Ovary (tissue), 9 donors: ENCODE results near the gene CDSN. TPM values are rescaled to one million over a fixed set of nuclear protein-coding genes. Genes with fewer than 3 reads are reported as not detected.

Source experiments
- DNase-seq, 5 donors: peaks; one replicate each; pipeline ENCODE4 v3.0.0-alpha.2; 2019 to 2020
- H3K27ac ChIP-seq, 2 donors: fragments of 200-600 bp; one replicate each; pipeline versions ENCODE4 v1.5.1 to v1.8.0; 2019 to 2022
- H3K27me3 ChIP-seq: fragments of 200-600 bp; one replicate; pipeline ENCODE4 v1.8.0; 2022
- H3K36me3 ChIP-seq: fragments of 200-600 bp; sonication (generic); one replicate; pipeline ENCODE4 v1.5.1; 2019
- H3K4me1 ChIP-seq: one replicate; pipeline ENCODE4 v1.8.1; 2013; ENCODE audit warnings: mild to moderate bottlenecking, moderate library complexity; ENCODE audit not compliant: insufficient read depth
- H3K4me3 ChIP-seq: fragments of 200-600 bp; sonication (generic); one replicate; pipeline ENCODE4 v1.5.1; 2017
- H3K9me3 ChIP-seq, 2 donors: fragments of 200-600 bp in 1 of 2; sonication (generic) in 1 of 2; one replicate each; pipeline versions ENCODE4 v1.5.1 to v1.8.1; 2013 to 2019; ENCODE audit warnings: mild to moderate bottlenecking in 1 of 2, moderate library complexity in 1 of 2
- CTCF ChIP-seq, 3 donors: fragments of 450-650 bp in 2 of 3; fragments of 200-600 bp in 1 of 3; IDR thresholded peaks; one replicate each; pipeline versions ENCODE4 v1.5.1 to v1.8.0; 2016 to 2022; ENCODE audit warnings: antibody characterized with exemption in 3 of 3, mild to moderate bottlenecking in 1 of 3
- EP300 ChIP-seq: sonication (generic); formaldehyde crosslinking; IDR thresholded peaks from one replicate; pipeline ENCODE4 v1.6.1; 2017; ENCODE audit warnings: antibody characterized with exemption
- POLR2A ChIP-seq: fragments of 450-650 bp; IDR thresholded peaks from one replicate; pipeline ENCODE4 v1.6.1; 2017; ENCODE audit warnings: antibody characterized with exemption, mild to moderate bottlenecking, moderate library complexity
- WGBS, 3 donors: extraction: QIAGEN DNeasy Blood & Tissue Kit in 1 of 3; methylation state at CpG; one replicate each; pipeline versions ENCODE4 v1.1.5 to v1.1.7; 2013 to 2017; 5-methylcytosine and 5-hydroxymethylcytosine counted together
- intact Hi-C, 4 donors: fragments of 100-400 bp; cut with DNase I; formaldehyde crosslinking; loops; one replicate each; pipeline versions ENCODE4 v1.11.0 to v1.15.1; 2022 to 2023
- polyA plus RNA-seq, 2 donors: library from polyadenylated mRNA; stranded (reverse); fragments of 200-250 nt in 1 of 2; fragments of 350-450 nt in 1 of 2; fragmentation: Illumina TruSeq in 1 of 2; extraction: RNeasy Lipid Tissue Mini Kit (QIAGEN cat#74804) in 1 of 2; gene quantifications; one replicate each; pipeline ENCODE4 v1.2.3, GENCODE V29; 2013 to 2014
- total RNA-seq, 7 donors: library from RNA; depleted of rRNA in 2 of 7; stranded (reverse); fragments of >200 nt in 2 of 7; fragmentation: NEBNext Ultra II Directional in 3 of 7; extraction: Animal tissue kit (Norgen Biotek cat#: 25700) in 3 of 7; gene quantifications; one replicate each; pipeline versions ENCODE4 v1.1.0 to v1.2.4, GENCODE V29; 2016 to 2023
- donor health status: DM: no; HTN: no; CAD: no; lungs with moderate emphysema.
- donor health status: DM: no; HTN: no; CAD: no.
- donor health status: Bipolar disorder and iron deficiency.
- donor health status: DM: yes; HTN: yes; CAD: no.
- donor health status: DM: no; HTN: no; CAD: no.
- donor health status: DM: yes; HTN: yes; CAD: no.

CDSN gene
- total and polyA plus RNA-seq, 9 donors, result 0.05 to 0.34 TPM; not detected in 7

GRCh38 chr6:31098449-31098938, 21.8 kb downstream of the CDSN start:
- DNase-seq, result no peak
- Histone ChIP-seq H3K4me3 (no peak overlapping the region), H3K4me1 (no peaks in the 10 kb centered on the region), H3K36me3 (no peaks in the 10 kb centered on the region), H3K9me3 (no peaks in the 10 kb centered on the region), H3K27me3 (no peaks in the 10 kb centered on the region), H3K27ac (no peak overlapping the region)
- WGBS, 3 donors, result 88 to 96% (median 93%) methylated on average over 4 of the region's 4 CpGs
- intact Hi-C loops, result loop anchor here in 1 of 4 donors (10.0 kb wide), 1 partner anchor 1456 kb away; no protein-coding TSS in a partner anchor
- no peak for TF ChIP-seq CTCF (IDR thresholded peaks at IDR 0.05)
- TF ChIP-seq POLR2A, result no peak
- no peak for TF ChIP-seq EP300

DNA sequence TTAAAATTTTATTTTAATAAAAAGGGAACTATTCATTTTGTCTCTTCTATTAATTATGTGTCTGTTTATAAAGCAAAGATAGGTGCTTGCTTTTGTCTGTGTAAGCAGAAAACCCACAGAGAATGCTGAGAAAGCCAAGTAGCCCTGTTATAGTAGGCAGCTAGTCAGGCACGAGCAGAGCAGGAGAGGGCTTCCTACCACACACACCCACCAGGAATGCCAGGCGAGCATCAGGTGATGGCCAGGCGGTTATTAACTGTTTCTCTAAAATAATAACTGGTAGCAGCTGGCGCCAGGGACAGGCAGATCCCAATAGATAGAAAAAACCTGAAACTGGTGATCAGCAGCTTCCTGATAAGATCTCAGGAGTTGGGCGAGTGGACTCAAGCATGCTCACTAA, 23.6 kb downstream of the CDSN start:
- Histone ChIP-seq H3K27me3 (no peaks in the 10 kb centered on the region), H3K27ac (no peak overlapping the region), H3K36me3 (no peaks in the 10 kb centered on the region), H3K9me3 (no peaks in the 10 kb centered on the region), H3K4me3 (no peak overlapping the region), H3K4me1 (no peaks in the 10 kb centered on the region)
- no peak for DNase-seq
- TF ChIP-seq CTCF (IDR thresholded peaks at IDR 0.05), result no peak
- TF ChIP-seq EP300, result no peak
- TF ChIP-seq POLR2A, result no peak
- intact Hi-C loops, result loop anchor here in 1 of 4 donors (10.0 kb wide), 1 partner anchor 1458 kb away; no protein-coding TSS in a partner anchor
- 49 to 68% (median 60%) methylated on average over 5 of the region's 5 CpGs for WGBS, 3 donors

- Histone ChIP-seq H3K9me3 (no peaks in the 10 kb centered on the region), H3K4me3 (no peak overlapping the region), H3K27ac (no peak overlapping the region), H3K36me3 (no peaks in the 10 kb centered on the region), H3K27me3 (no peaks in the 10 kb centered on the region), H3K4me1 (no peaks in the 10 kb centered on the region)
- 72 to 79% (median 73%) methylated on average over 3 of the region's 3 CpGs for WGBS, 3 donors
- no peak for DNase-seq
- TF ChIP-seq POLR2A, result no peak
- no peak for TF ChIP-seq CTCF (IDR thresholded peaks at IDR 0.05)
- TF ChIP-seq EP300, result no peak
- intact Hi-C loops, result loop anchor here in 1 of 4 donors (10.0 kb wide), 1 partner anchor 1459 kb away; no protein-coding TSS in a partner anchor
Observed at GRCh38 chr6:31096215-31096614, 24.0 kb downstream of the CDSN start.

GRCh38 chr6:31094389-31094881, 25.8 kb downstream of the CDSN start:
- DNase-seq, result no peak
- intact Hi-C loops, result loop anchor here in 1 of 4 donors (10.0 kb wide), 1 partner anchor 1460 kb away; no protein-coding TSS in a partner anchor
- 60 to 75% (median 68%) methylated on average over 3 of the region's 3 CpGs for WGBS, 3 donors
- no peak overlapping the region for H3K4me3 ChIP-seq
- no peaks in the 10 kb centered on the region for H3K27me3 ChIP-seq
- no peaks in the 10 kb centered on the region for H3K36me3 ChIP-seq
- TF ChIP-seq CTCF (IDR thresholded peaks at IDR 0.05), result no peak
- no peak for TF ChIP-seq EP300
- no peak for TF ChIP-seq POLR2A
- no peak overlapping the region for H3K27ac ChIP-seq
- no peaks in the 10 kb centered on the region for H3K4me1 ChIP-seq
- H3K9me3 ChIP-seq, result no peaks in the 10 kb centered on the region
